Endothelial cell of umbilical vein (primary cell): ENCODE data around the gene POU2F3.

Experiments
- CTCF ChIP-seq, 2 donors: IDR thresholded peaks; 1 replicate in 1 of 2; 2 replicates in 1 of 2; pipeline ENCODE4 v1.5.1; 2011; ENCODE audit warnings: low read length in 2 of 2, mild to moderate bottlenecking in 2 of 2, moderate library complexity in 2 of 2, control low read depth in 1 of 2, inconsistent platforms in 1 of 2, low read depth in 1 of 2; ENCODE audit not compliant: insufficient read depth in 1 of 2; ENCODE audit errors: extremely low read depth in 1 of 2
- EZH2 ChIP-seq: IDR thresholded peaks from 2 replicates; pipeline ENCODE4 v1.6.1; 2012; ENCODE audit warnings: borderline replicate concordance, low read depth, mild to moderate bottlenecking, moderate library complexity, low read length, inconsistent platforms; ENCODE audit not compliant: severe bottlenecking
- FOS ChIP-seq: IDR thresholded peaks from 2 replicates; pipeline ENCODE4 v1.6.1; 2011; ENCODE audit warnings: mild to moderate bottlenecking, low read length, moderate library complexity, borderline replicate concordance; ENCODE audit not compliant: insufficient read depth
- JUN ChIP-seq: IDR thresholded peaks from 2 replicates; pipeline ENCODE4 v1.6.1; 2011; ENCODE audit warnings: borderline replicate concordance, low read depth; ENCODE audit not compliant: insufficient read length, insufficient read depth
- MAX ChIP-seq: IDR thresholded peaks from 2 replicates; pipeline ENCODE4 v1.6.1; 2011; ENCODE audit not compliant: insufficient read depth, insufficient read length
- POLR2A ChIP-seq: IDR thresholded peaks from 2 replicates; pipeline ENCODE4 v1.6.1; 2012; ENCODE audit warnings: low read depth, mild to moderate bottlenecking, control low read depth, low read length
- POLR2AphosphoS5 ChIP-seq: IDR thresholded peaks from 2 replicates; pipeline ENCODE4 v1.6.1; 2012; ENCODE audit warnings: low read depth, mild to moderate bottlenecking, control low read depth, low read length, moderate library complexity; ENCODE audit not compliant: insufficient read depth

- TF ChIP-seq EZH2 (no peak), CTCF (IDR thresholded peaks at IDR 0.05; ENCODE audit: extremely low read depth in 1 of 2, insufficient read depth in 1 of 2, low read depth in 1 of 2, low read length in 2 of 2) (no peak), POLR2A (no peak), POLR2AphosphoS5 (no peak), JUN (no peak), MAX (no peak), FOS (no peak)
These were observed 20.6 kb upstream of the POU2F3 start for GRCh38 chr11:120219232-120219937.
